AG10803 (cell line): Measurements from ENCODE around the gene RAB11A.
A peak's percentile ranks its signal among the peaks of the same experiment; 100 is the strongest.

Experiments
- DNase-seq: peaks from one replicate; pipeline ENCODE4 v3.0.0; 2010; ENCODE audit warnings: low read depth
- H3K4me3 ChIP-seq: 2 replicates; pipeline ENCODE4 v1.5.1; 2011; ENCODE audit warnings: mild to moderate bottlenecking, low read length, control low read depth
- TF ChIP-seq, protein P1 (sequence below): conservative IDR thresholded peaks from 2 replicates; pipeline ENCODE4 v1.5.1; 2011; ENCODE audit warnings: mild to moderate bottlenecking, low read length, control low read depth, inconsistent platforms

Gene RAB11A

DNA sequence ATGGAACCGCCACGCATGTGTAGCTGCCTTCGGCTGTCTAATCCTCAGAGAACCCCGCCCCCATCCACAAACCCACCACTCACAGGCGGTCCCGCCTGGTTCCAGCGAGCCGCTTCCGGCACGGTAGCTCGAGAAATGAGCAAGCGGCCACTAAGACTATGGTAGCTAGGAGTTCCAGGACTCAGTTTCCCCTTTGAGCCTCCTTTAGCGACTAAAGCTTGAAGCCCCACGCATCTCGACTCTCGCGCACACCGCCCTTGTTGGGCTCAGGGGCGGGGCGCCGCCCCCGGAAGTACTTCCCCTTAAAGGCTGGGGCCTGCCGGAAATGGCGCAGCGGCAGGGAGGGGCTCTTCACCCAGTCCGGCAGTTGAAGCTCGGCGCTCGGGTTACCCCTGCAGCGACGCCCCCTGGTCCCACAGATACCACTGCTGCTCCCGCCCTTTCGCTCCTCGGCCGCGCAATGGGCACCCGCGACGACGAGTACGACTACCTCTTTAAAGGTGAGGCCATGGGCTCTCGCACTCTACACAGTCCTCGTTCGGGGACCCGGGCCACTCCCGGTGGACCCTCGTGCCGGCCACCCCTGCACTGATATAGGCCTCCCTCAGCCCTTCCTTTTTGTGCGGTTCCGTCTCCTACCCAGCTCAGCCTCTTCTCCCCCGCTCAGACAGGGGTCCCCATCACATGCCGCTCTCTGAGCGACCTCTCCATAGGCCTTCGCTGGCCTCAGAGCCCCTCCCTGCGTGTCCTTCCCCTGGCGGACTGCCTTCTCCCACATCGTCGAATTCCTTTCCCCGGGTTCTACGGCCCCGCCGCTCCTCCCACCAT, at the start of gene RAB11A:
RAB11A (plus strand) TSS at position 366 of the 828 bp plus-strand sequence; CDS start at position 461, 95 bp downstream.
- TF ChIP-seq, protein P1, sequence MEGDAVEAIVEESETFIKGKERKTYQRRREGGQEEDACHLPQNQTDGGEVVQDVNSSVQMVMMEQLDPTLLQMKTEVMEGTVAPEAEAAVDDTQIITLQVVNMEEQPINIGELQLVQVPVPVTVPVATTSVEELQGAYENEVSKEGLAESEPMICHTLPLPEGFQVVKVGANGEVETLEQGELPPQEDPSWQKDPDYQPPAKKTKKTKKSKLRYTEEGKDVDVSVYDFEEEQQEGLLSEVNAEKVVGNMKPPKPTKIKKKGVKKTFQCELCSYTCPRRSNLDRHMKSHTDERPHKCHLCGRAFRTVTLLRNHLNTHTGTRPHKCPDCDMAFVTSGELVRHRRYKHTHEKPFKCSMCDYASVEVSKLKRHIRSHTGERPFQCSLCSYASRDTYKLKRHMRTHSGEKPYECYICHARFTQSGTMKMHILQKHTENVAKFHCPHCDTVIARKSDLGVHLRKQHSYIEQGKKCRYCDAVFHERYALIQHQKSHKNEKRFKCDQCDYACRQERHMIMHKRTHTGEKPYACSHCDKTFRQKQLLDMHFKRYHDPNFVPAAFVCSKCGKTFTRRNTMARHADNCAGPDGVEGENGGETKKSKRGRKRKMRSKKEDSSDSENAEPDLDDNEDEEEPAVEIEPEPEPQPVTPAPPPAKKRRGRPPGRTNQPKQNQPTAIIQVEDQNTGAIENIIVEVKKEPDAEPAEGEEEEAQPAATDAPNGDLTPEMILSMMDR = peak; percentile 38
- H3K4me3 ChIP-seq = peak within 1 kb of the TSS; percentile 99
- peak; percentile 97 for DNase-seq

DNA sequence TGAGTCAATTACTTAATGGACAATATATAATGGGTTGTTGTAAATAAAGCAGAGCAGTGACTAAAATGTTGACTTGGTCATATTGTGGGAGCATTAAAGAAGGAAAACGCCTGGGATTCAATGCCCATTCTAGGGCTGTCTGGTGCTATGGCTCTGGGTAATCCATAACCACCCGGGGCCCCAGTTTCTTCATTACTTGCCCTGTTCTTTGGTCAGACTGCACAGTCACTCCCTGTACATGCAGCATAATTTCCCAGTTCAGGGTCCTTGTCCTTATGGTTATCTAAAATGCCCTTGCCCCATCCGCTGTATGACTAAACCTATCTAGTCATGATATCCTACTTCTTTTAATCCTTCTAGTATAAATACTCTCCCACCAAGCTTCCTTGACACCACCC, 49.7 kb upstream of the RAB11A start:
- DNase-seq = no peak
- H3K4me3 ChIP-seq = no peak overlapping the region
- TF ChIP-seq, protein P1 = no peak

DNA sequence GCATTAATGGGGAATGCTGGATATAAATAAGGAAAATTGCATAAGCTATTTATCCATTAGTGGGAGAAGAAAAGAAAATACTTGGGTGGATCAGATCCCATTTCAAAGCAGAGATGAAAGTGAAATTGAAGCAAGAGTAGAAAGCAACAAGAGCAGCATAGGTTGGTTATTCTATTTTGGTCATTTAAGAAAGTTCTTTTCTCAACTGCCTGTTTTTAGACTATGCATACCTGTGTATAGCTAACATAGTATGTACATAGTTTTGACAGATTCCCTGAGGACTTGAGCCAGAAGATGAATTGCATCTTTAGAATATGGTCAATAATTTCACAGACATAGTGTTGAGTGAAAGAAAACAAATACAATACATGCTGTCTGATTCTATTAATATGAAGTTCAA, 48.2 kb upstream of the RAB11A start:
- no peak for DNase-seq
- no peak overlapping the region for H3K4me3 ChIP-seq

DNA sequence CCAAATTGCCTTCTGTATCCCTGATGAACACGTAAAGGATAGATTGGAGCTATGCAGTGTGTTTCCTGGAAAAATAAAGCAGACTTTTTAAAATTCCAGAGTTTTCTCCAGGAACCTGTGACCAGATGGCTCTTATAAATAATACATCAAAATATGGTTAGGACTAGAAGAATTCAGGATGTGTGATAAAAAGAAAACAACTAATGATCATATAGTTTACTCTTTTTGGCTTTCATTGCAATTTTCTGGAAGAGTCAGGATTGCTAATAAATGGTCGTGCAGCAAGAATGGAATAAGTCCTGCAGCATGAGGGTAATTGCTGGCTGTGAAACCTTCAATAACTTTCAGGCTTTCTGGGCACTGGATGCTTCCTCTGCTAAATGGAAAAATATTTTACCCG, 47.0 kb upstream of the RAB11A start:
- H3K4me3 ChIP-seq = no peak overlapping the region
- no peak for DNase-seq
- TF ChIP-seq, protein P1 = no peak

More for the DNA sequence above, 48.2 kb upstream of the RAB11A start:
- TF ChIP-seq, protein P1 = no peak

DNA sequence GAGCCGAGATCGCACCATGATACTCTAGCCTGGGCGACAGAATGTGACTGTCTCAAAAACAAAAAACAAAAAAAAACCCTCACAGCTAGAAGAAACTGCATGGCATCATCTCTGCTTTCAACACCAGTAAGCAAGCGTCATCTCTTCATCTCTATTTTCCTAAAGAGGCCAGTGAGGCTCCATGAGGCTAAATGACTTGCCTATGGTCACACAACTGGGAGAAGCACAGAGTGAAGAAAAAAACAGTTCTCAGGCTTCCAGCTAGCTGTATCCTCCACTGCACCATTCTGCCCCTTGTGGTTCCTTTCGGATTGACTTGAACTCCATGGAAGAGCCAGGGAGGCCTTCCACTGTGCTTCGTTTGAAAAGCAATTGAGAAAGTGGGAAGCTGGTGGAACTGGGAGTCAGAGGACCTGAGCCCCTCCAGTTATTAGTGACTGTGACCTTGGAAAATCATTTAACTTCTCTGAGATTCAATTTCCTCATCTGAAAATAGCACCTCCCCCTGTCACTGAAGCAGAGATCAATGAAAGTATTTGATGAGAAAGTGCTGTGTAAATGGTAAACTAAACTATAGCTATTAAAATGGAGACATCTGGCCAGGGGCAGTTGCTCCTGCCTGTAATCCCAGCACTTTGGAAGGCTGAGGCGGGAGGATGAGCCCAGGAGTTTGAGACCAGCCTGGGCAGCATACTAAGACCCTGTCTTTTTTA, 45.1 kb upstream of the RAB11A start:
- H3K4me3 ChIP-seq = no peak overlapping the region
- peak; percentile 64 for DNase-seq
- TF ChIP-seq, protein P1 = peak; percentile 78

DNA sequence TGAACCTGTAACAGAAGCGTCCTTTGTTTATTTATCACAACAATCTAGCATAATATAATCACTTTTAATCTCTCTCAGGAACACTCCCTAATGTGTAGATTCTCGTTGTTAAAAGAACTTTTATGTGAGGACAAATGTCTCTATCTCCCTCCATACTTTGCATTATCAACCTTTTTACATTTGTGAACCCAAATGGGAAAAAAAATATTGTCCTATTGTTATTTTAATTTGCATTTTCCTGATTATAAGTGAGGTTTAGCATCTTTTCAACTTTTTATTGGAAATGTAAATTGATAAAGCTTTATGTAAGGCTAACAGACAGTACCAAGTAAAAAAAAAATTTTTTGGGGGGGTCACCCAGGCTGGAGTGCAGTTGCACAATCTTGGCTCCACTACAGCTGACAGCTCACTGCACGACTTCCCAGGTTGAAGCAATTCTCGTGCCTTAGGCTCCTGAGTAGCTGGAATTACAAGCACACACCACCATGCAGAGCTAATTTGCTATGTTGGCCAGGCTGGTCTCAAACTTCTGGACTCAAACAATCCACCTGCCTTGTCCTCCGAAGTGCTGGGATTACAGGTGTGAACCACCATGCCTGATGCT, 44.2 kb upstream of the RAB11A start:
- TF ChIP-seq, protein P1 = no peak
- H3K4me3 ChIP-seq = no peak overlapping the region
- DNase-seq = peak; percentile 79
